Mucosa of stomach (tissue), 1 donor: ENCODE measurements around the gene DEGS2.

Experiments used
- H3K27me3 ChIP-seq: one replicate; pipeline ENCODE4 v1.7.0; 2013; ENCODE audit warnings: mild to moderate bottlenecking, low read length; ENCODE audit not compliant: control insufficient read depth, insufficient read depth
- H3K36me3 ChIP-seq: one replicate; pipeline ENCODE4 v1.7.0; 2013; ENCODE audit warnings: low read length; ENCODE audit not compliant: control insufficient read depth, insufficient read depth
- H3K4me1 ChIP-seq: one replicate; pipeline ENCODE4 v1.7.0; 2013; ENCODE audit warnings: mild to moderate bottlenecking, low read length; ENCODE audit not compliant: control insufficient read depth, insufficient read depth
- H3K4me3 ChIP-seq: one replicate; pipeline ENCODE4 v1.7.0; 2013; ENCODE audit warnings: low read length
- H3K9ac ChIP-seq: one replicate; pipeline ENCODE4 v1.7.0; 2013; ENCODE audit warnings: mild to moderate bottlenecking, low read length, moderate library complexity
- H3K9me3 ChIP-seq: one replicate; pipeline ENCODE4 v1.7.0; 2013; ENCODE audit warnings: mild to moderate bottlenecking, low read length, moderate library complexity; ENCODE audit not compliant: control insufficient read depth
- donor health status: Pancreatic carcinoma.

DEGS2 gene

DNA sequence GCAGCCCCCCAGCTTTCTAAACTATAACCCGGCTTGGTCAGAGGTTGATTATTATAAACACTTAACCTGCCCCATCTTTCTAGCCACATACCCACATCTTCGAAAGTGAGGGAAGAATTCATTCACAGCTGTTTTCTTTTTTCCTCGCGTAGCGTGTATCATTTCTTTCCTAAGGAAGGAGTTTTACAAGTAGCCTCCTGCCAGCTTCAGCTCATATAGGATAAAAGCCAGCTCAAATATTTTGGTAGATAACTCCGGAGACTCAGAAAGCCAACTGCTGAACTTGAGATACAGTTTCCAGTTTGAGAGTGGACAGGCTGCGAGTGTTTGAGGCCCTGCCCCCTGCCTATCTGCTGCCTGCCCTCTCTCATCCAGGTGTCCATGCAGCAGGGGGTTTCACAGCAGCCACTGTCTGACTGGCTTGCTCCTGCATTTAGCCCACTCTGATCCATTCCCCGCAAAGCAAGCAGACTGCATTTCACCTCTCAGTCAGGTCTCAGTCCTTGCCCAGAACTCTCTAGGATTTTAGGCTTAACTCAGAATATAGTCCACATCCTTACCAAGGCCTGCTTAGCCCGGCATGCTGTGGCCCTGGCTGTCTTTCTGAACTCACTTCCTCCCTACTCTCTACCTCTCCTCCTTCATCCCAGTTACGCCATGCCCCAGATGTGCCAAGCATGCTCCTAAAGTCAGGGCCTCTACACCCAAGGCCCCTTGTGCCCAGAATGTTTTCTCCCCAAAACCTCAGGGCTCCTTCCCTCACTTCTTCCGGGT lies 47.3 kb downstream of the DEGS2 start:
- Histone ChIP-seq H3K9me3 (no peaks in the 10 kb centered on the region), H3K9ac (no peak overlapping the region), H3K36me3 (no peaks in the 10 kb centered on the region), H3K4me3 (no peak overlapping the region), H3K4me1 (peaks cover 7% of the 10 kb centered on the region), H3K27me3 (no peaks in the 10 kb centered on the region)

DNA sequence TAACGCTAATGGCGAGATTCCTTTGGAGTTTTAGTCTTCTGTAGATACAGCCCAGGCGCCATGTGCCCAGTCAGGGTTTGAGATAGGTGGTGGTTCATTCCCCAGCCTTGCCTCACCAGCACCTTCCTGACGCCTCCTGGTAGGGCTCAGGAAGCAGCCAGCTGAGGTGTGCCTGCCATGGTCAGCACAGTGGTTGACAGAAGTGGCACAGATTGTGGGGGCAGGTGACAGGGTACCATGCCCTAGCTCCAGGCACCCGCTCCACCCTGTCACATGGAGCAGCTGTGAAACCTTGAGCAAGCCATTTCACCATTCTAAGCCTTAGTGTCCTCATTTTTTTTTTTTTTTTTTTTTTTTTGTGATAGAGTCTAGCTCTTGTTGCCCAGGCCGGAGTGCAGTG lies 48.6 kb downstream of the DEGS2 start:
- Histone ChIP-seq H3K4me3 (no peak overlapping the region), H3K27me3 (no peaks in the 10 kb centered on the region), H3K9me3 (no peaks in the 10 kb centered on the region), H3K4me1 (peaks cover 7% of the 10 kb centered on the region), H3K36me3 (no peaks in the 10 kb centered on the region), H3K9ac (no peak overlapping the region)

DNA sequence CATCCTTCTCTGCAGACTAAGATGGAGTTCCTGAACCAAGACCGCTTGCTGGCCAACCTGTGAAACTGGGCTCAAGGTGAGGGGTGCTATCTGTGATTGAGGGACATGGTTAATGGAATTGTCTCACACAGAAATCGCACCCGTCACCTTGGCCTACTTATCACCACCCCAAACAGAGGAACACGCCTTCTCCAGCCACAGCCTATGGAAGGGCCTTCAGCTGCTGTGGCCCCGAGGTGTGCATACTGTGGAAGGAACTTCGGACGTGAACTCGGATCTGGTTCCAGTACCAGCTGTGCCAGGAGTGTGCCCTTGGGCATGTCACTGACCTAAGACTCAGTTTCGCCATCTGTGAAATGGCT lies 49.9 kb downstream of the DEGS2 start:
- peaks cover 12% of the 10 kb centered on the region for H3K4me1 ChIP-seq
- H3K9me3 ChIP-seq, result no peaks in the 10 kb centered on the region

DNA sequence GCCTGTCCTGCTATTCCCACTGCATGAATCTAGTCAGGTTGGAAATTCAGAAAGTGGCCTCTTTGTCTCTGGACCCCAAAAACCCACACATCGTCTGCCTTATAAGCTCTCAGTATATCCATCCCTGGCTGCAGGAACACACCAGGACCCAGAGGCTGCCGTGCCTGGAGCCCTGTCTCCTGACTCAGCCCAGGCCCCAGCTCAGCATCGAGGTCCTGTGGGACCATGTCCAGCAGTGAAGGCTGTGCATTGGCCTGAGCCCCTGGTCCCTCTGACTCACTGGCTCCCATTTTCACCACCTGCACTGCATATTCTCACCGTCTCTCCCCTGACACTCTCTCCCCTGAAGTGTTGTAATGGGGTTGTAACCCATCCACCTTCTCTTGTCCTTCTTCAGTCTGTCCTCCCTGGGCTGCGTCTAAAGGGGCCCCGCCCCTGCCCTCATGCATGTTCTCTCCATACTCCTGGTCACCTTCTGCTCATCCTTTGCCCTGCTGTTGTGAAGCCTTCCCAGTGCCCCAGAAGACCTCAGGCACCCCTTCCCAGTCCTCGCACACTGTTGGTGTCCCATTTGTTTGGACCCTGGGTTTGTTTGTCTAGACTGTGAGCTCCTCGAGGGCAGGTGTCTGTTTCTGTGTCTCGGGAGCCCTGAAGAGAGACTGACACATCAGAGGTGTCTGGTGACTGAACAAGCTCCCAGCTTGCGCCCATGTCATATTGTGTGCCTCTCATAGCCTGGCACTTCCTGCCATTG lies 50.4 kb downstream of the DEGS2 start:
- no peaks in the 10 kb centered on the region for H3K9me3 ChIP-seq
- H3K27me3 ChIP-seq, result no peaks in the 10 kb centered on the region
- no peak overlapping the region for H3K9ac ChIP-seq
- no peaks in the 10 kb centered on the region for H3K36me3 ChIP-seq
- peaks cover 12% of the 10 kb centered on the region for H3K4me1 ChIP-seq
- no peak overlapping the region for H3K4me3 ChIP-seq

More for the DNA sequence above, 49.9 kb downstream of the DEGS2 start:
- no peaks in the 10 kb centered on the region for H3K27me3 ChIP-seq
- H3K36me3 ChIP-seq, result no peaks in the 10 kb centered on the region
- H3K4me3 ChIP-seq, result no peak overlapping the region
- H3K9ac ChIP-seq, result no peak overlapping the region

DNA sequence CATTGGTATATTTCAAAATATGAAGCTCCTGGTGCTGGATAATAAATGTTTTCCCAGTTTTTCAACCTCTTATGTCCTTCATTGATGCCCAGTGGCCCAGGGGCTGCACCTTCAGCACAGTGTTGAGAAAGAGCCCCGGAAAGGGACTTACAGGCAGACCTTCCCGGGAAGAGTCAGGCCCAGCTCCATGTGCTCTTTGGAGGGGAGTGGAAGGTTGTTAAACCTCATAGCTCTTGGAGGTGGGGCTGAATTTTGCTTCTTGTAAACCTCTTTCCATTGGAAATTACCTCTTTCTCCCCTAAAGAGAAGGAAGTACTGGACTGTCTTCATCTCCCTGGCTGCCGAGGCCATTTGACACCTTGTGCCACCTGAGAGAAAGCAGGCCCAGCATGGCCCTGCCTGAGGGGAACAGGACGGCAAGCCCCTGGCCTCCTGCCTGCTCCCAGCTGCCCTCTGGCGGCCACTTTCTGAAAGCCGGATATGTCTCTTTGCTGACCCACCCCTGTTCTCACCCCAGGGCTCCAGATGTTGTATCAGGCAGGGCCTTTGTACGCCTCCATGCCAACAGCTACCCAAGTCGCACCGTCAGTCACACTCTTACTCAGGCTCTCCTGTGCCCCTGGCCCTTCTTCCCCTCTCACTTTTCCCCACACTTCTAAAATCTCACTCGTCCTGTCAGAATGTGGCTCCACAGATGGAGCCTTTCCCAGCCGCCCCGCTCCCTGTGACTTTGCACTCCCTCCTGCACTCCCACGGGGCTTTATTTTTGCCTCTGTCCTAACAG lies 51.2 kb downstream of the DEGS2 start:
- Histone ChIP-seq H3K9ac (no peak overlapping the region), H3K9me3 (no peaks in the 10 kb centered on the region), H3K4me1 (peaks cover 12% of the 10 kb centered on the region), H3K36me3 (no peaks in the 10 kb centered on the region), H3K4me3 (no peak overlapping the region), H3K27me3 (no peaks in the 10 kb centered on the region)

DNA sequence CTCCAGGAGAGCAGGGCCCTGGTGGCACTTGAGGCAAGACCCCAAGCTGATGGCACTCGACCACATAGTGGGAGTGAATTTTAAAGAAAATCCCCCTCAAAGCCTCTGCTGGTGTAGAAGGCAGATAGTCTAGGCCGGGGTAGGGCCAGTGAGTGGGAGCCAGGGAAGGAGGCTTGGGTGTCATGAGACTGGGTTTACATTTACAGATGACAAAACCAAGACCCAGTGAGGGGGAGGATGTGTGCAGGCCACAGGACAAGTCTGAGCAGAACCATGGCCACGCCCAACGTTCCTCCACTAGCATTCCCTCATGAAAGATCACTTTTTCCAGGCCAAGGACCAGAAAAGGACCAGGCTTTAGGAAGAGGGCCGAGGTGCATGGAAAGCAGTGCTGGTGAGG lies 52.2 kb downstream of the DEGS2 start:
- Histone ChIP-seq H3K4me3 (no peak overlapping the region), H3K4me1 (peaks cover 12% of the 10 kb centered on the region), H3K9ac (peak overlapping the region; percentile 9), H3K9me3 (no peaks in the 10 kb centered on the region), H3K36me3 (no peaks in the 10 kb centered on the region), H3K27me3 (no peaks in the 10 kb centered on the region)

DNA sequence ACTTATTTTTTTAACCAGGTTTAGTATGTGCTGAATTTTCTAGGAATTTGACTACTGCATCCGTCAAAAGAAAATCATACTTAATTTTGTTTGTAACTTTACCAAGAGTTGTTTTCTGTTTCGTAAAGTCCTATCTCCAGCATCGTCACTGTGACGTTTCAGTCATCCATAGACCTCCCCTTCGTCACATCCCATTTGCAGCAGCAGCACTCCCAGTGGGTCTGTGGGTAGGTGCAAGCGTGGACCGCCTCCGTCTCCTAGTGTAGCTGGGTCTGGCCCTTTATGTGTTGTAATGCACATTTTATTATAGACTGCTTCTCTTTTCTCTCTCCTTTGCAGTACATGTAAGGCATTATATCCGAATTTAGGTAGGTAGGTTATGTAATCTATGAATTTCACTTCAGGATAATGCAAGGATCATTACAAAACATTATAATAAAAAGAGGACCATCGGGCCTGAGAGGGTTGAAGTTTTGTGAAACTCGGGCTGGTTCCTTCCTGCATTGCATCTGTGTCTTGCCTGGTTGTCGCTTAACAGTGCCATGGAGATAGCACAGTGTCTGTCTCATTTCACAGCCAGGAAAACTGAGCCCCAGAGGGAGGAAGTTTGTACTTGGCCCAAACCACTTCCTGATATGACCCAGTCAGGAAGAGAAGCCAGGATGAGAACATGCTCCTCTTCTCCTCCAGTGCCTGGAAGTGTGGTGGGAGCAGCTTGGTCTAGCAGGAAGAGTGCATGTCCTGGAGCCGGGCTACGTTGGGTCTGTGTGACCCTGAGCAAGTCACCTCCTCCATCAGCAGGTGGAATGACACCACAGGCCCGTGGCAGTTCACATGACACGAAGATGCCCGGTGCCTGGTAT lies 53.0 kb downstream of the DEGS2 start:
- no peak overlapping the region for H3K9ac ChIP-seq
- peaks cover 12% of the 10 kb centered on the region for H3K4me1 ChIP-seq
- H3K27me3 ChIP-seq, result no peaks in the 10 kb centered on the region
- H3K36me3 ChIP-seq, result no peaks in the 10 kb centered on the region
- H3K4me3 ChIP-seq, result no peak overlapping the region
- no peaks in the 10 kb centered on the region for H3K9me3 ChIP-seq

DNA sequence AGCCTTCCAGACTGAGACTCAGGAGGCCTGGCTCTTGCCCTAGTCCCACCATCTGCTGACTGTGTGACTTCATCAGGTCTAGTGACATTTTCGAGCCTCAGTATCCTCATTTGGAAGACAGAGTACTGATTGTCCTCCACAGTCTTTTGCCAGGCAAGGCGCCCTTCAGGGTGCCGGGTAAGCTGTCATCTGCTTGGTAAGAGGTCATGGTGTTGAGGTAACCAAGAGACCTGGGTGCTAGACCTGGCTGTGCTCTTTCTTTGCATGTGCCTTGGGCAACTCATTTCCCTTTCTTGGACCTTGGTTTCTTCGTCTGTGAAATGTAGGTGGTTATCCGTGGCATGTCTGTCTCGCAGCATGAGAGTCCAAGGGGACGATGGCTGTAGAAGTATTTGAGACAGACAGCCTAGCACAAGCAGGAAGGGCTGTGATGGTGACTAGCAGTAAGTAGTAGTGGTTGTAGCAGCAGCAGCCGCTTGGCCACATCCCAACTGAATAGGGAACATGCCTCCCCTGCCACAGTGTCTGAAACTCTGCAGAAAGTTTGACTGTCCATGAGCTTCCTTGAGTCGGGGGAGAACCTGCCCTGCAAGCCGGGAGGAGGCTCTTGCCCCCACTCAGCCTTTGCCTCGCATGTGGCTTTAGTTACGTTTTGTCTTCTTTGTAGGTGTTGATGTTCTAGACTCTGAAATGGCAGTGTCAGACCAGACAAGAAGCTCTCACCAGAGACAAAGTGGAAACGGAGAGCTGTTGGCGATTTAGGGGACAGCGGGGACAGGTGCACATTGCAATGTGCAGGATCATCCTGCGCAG lies 53.9 kb downstream of the DEGS2 start:
- Histone ChIP-seq H3K4me1 (peaks cover 12% of the 10 kb centered on the region), H3K9ac (no peak overlapping the region), H3K27me3 (no peaks in the 10 kb centered on the region), H3K4me3 (no peak overlapping the region), H3K36me3 (no peaks in the 10 kb centered on the region), H3K9me3 (no peaks in the 10 kb centered on the region)

DNA sequence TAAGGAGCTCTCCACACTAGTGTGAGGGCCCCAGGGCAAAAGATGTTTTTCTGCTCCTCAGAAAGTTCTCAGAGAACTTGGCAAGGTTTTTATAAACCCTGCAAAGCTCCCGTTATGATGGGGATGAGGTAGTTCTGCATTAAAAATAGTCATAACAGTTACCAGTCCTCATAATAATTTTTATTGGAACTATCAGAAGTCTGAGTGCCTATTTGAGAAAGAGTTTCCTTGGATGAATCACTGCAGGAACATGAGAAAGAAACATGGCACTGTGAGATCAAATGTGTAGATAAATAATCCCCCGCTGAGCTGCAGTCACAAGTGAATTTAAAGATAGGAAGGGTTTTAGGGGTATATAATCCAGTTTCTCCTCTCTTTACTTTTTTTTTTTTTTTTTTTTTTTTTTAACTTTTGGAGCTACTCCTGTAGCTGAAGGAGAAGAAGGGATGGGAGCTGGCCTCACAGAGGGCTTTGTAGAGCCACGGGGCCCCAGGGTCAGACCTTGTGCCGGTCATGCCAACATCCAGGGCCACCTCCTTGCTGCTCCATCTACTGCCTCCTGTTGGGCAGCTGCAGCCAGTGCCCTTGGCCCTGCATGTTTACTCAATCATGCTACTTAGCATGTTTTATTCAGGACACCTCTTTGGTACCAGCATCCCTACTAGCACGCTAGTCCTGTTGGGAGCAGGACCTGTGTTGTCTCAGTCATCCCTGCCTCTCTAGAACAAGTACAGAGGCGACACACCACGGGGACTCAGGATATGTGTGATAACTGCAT lies 54.7 kb downstream of the DEGS2 start:
- no peak overlapping the region for H3K4me3 ChIP-seq
- peaks cover 12% of the 10 kb centered on the region for H3K4me1 ChIP-seq
- no peaks in the 10 kb centered on the region for H3K27me3 ChIP-seq
- H3K36me3 ChIP-seq, result no peaks in the 10 kb centered on the region
- H3K9ac ChIP-seq, result no peak overlapping the region
- H3K9me3 ChIP-seq, result no peaks in the 10 kb centered on the region

DNA sequence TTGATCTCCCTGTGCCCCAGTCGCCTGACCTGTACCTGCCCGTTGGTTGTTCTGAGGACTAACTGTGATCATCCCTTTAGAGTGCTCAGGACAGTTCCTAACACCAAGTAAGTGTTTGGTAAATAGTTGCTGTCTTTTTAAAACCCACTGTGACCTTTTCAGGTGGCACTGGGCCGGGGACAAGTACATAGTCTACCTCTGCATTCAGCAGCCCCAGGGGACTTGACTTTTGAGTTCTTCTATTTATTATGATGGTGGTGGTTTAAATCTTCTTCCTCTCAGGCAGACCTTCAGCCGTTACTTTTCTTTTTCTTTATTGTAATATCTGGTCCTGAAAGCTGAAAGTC lies 55.5 kb downstream of the DEGS2 start:
- H3K4me3 ChIP-seq, result no peak overlapping the region
- H3K36me3 ChIP-seq, result no peaks in the 10 kb centered on the region
- H3K27me3 ChIP-seq, result no peaks in the 10 kb centered on the region
- no peak overlapping the region for H3K9ac ChIP-seq
- H3K9me3 ChIP-seq, result no peaks in the 10 kb centered on the region
- peaks cover 12% of the 10 kb centered on the region for H3K4me1 ChIP-seq
